IPS-NIHi7 (cell line): ENCODE results near the gene UVSSA.
"Not testable (repeated sequence)": the region's sequence is repeated elsewhere in the genome, so short reads cannot be mapped to it uniquely, and the experiment has no call there.

ENCODE experiments used
- DNase-seq: peaks from one replicate; pipeline ENCODE4 v3.0.0; 2012; ENCODE audit warnings: mixed read lengths; ENCODE audit errors: extremely low spot score

The UVSSA gene

GRCh38 chr4:1317177-1318045 is 29.6 kb upstream of the UVSSA start:
- no peak for DNase-seq

GRCh38 chr4:1318046-1318375 is 29.0 kb upstream of the UVSSA start:
- no peak for DNase-seq

GRCh38 chr4:1318488-1319213 is 28.4 kb upstream of the UVSSA start:
- peak; percentile 72 for DNase-seq

GRCh38 chr4:1321486-1321885 is 25.5 kb upstream of the UVSSA start:
- no peak for DNase-seq

GRCh38 chr4:1321946-1322650 is 24.9 kb upstream of the UVSSA start:
- no peak for DNase-seq

- no peak for DNase-seq
Measured at GRCh38 chr4:1323280-1323634, 23.8 kb upstream of the UVSSA start.

GRCh38 chr4:1323635-1324442 is 23.2 kb upstream of the UVSSA start:
- no peak for DNase-seq

GRCh38 chr4:1324443-1325175 is 22.4 kb upstream of the UVSSA start:
- DNase-seq, result not testable (repeated sequence)

GRCh38 chr4:1325176-1325480 is 21.9 kb upstream of the UVSSA start:
- no peak for DNase-seq

- no peak for DNase-seq
Measured at GRCh38 chr4:1325681-1326635, 21.1 kb upstream of the UVSSA start.

- no peak for DNase-seq
Measured at GRCh38 chr4:1326751-1327525, 20.1 kb upstream of the UVSSA start.

- DNase-seq, result no peak
Measured at GRCh38 chr4:1327526-1328266, 19.3 kb upstream of the UVSSA start.

GRCh38 chr4:1328267-1329155 is 18.5 kb upstream of the UVSSA start:
- no peak for DNase-seq

GRCh38 chr4:1329408-1330371 is 17.3 kb upstream of the UVSSA start:
- no peak for DNase-seq

GRCh38 chr4:1330761-1331590 is 16.0 kb upstream of the UVSSA start:
- no peak for DNase-seq
